DMS53 treated with DMSO at 0.1 percent for 48 hours (cell line): ENCODE results near the gene CACNB1.
A peak's percentile ranks its signal among the peaks of the same experiment; 100 is the strongest.
"Not testable (repeated sequence)": the region's sequence is repeated elsewhere in the genome, so short reads cannot be mapped to it uniquely, and the experiment has no call there.

ENCODE experiments used
- DNase-seq: peaks from one replicate; lab custom pipeline; 2025; ENCODE audit not compliant: unreplicated experiment; lab: John Stamatoyannopoulos, UW

CACNB1 gene

DNA sequence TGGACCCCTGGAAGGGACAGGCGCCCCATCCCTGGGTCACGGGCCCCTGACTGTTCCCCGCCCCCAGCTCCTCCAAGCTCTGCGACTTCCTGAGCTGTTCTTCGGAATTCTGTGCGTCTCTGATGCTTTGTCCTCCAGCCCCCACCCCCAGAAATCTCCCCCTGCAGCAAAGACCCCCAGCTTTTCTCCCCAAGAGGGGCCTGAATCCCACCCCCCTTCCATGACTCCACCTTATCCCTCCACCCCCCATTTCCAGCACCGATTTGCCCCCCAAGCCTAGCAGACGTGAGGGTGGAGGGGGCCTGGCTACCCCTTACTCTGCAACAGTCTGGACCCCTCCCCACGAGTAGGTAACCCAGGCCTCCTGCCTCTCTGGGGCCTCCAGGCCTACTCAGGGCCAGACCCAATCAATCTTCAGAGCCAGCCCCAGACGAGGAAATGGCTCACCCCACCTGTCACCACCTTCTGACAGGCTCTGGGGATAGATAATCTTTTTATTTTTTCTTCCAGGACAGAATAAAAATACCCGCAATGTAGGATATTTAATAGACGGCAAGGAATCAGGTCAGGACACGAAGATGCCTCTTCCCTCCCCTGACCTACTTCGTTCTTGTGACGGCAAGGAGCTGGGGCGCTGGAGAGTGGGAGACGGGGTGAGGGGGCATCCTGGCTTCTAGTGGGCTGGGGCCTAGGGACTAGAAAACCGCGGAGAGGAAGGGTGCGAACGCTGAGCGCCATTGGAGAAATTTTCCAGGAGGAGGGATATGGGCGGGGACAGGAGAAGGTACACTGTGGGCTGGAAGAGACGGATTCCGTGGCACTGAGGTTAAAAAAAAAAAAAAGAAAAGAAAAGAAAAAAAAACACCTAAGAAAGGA, 45.3 kb downstream of the CACNB1 start:
- peak; percentile 62 for DNase-seq

DNA sequence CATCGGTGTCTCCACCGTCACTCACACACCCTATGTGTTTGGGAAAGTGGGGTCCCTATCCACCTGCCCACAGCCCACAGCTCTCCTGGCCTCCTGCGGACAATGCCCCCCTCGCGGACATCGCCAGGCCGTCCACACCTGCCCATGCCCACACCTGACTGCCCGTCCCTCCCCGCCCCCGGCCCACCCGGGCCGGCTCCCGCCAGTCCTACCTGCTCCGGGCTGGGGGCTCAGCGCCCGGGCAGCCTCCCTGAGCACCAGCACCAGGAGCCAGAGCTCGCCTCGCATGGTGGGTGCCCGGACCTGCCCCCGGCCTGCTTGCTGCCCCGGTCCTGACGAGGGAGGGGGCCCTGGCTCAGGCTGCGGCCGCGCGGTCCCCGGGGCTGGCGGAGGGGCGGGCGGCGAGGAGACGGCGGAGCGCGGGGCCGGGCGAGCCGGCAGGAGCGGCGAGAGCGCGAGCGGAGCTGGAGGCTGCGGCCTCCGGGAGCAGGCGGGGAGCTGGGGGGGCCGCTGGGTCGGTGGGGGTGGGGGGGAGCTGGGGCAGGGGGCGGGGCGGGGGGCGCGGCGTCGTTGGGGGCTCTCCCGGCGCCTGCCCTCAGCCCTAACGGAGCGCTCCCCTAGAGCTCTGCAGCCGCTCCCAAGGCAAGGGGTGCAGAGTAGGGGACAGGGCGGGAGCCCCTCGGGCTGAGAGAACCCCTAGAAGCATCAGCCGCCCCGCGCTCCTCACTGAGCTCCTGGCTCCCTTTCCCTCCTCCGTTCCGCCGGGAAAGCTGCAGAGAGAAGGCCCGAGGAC, 46.1 kb downstream of the CACNB1 start, which contains the start of gene PLXDC1:
TSS of gene PLXDC1 (minus strand) at position 488 of the 793 bp plus-strand sequence. CDS start at position 288, 200 bp downstream.
- DNase-seq = no peak

DNA sequence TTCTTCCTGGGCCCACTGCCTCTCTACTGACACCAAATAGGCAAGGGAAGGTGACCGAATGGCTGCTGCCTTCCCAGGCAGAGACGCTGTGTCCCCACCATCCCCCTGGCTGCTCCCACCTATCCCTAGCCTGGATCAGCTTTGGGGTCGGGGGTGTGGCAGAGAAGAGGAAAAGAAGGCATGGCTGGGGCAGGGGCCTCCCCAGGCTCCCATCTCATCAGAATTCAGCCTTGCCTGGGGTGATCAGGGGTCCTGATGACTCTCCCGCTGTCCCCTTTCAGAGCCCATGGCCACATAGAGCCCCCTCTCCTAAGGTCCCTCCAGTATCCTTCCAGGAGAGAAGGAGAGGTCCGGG, 46.7 kb downstream of the CACNB1 start:
- no peak for DNase-seq

DNA sequence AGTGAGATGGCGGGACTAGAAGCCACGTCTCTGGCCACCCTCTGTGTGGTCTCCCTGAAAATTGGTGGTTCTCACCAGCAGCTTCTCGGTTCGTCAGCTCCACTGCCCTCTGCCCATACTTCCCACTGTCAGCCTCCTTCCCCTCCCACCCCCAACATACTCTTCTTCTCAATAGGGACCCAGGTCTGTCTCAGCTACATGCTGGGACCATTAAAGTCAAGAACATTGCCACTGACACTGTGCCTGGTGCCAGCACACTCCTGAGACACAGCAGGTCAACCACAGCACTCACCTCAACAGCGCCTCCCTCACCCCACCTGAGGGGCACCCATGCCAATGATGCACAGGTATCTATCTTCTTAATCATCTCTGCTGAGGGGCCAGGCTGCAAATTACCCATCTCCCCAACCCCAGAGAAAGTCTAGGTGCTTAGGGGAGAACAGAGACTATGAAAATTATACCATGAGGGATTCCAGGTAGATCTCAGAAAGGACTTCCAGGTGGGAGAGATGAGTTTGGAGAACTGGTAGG, 47.3 kb downstream of the CACNB1 start:
- no peak for DNase-seq

DNA sequence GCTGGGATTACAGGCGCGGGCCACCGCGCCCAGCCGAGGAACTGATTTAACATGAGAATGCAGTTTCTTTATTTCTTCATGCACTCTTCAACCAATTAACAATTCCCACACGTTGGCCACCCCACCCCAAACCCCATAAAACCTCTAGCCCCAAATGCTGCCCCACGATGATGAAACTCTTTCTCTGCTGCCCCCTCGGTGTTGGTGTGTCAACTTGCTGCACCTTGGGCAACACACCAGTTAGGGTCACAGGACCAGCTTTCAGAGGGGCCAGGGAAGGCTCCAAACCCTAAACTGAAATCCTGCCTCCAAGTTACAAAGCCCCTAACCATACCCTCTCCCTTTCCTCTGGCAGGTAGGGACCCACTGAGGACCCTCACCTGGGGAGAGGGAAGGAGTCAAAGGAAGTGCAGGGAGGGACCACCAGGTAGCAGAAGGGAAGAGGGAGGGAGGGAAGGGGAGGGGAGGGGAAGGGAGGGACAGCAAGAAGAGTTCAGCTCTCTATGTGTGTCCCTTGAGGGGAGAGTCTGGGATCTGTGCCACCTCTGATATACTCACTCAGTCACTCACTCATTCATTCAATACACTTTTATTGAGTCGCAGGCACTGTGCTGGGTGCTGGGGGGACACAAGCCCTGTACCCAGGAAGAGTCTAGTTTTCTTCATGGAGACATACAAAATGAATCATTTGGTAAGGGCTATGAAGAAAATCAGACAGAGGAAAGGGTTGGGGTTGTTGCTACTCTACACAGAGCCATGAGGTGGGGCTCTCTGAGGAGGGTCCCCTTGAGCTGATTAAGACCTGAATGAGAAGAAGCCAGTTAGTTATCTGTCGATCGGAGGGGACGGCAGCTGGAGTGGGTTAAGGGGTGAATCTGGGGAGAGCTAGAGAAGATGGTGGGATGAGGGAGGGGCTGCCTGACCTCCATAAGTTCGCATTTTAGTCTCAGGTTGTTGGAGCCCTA, 50.0 kb downstream of the CACNB1 start:
- DNase-seq = no peak

DNA sequence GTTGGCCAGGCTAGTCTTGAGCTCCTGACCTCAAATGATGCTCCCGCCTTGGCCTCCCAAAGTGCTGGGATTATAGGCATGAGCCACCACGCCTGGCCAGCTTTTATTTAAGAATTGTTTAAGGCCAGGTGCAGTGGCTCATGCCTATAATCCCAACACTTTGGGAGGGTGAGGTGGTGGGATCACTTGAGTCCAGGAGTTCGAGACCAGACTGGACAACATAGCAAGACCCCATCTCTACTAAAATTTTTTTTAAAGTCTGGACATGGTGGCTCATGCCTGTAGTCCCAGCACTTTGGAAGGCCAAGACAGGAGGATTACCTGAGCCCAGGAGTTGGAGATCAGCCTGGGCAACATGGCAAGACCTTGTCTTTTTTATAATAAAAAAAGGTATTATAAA, 51.2 kb downstream of the CACNB1 start:
- DNase-seq = no peak

DNA sequence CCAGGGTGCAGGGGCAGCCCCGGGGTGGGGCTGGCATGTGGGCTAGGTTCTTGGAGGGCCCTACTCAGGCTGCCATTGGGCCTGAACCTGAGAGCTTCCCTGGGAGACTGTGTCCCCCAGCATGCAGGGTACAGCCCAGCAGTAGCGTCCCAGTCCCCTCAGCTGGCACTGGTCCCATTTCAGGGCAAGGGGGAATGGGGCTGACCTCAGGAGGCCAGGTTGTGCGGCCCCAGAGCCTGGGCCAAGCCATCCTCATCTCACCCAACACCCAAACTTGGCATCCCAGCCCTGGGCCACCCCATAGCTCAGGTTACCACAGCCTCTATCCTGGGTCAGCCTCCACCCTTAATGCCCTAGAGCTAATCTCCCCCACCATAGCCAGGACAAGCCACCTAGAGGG, 52.3 kb downstream of the CACNB1 start:
- no peak for DNase-seq

DNA sequence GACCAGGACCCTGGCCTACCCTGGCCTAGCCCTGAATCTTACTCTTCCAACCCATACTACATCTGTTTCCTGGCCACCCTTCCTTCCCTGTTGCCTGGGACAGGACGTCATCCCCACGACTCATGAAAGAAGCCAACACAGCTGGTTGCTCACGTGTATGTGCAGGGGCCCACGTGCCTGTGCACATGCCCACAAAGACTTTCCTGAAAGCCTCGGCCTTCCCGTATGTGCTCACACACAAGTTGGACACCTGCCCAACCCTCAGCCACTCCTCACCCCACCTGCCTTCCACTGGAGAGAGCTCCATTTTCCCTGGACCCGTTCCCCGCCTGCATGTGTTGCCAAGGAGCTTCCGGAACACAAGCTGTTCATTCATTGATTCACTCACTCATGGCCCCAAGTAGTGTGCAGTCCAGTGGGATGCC, 53.0 kb downstream of the CACNB1 start:
- DNase-seq = peak; percentile 81

DNA sequence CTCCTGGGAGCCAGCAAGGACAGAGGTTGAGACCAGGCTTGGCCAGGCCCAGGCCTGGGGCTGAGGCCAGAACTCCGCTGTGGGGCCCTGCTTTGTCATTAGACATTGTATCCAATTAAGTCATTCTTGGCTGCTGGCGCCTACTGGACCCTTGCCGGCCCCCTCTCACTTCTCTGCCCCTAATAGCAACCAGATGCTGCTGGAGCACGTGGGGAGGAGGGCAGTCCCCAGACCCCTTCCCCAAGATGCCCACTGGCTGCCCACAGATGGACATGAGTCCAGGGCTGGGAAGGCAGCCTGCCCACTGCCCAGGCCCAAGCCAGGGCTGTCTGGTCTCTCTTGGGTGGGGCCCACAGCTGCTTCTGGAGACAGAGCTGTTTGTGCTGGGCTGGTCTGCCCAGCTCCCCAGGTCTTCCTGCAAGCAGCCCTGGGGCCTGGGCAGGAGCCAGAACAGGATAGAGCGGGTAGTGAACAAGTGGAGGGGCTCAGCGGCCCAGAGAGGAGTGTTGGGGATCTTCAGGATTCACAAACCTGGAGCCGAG, 53.8 kb downstream of the CACNB1 start:
- DNase-seq = no peak

DNA sequence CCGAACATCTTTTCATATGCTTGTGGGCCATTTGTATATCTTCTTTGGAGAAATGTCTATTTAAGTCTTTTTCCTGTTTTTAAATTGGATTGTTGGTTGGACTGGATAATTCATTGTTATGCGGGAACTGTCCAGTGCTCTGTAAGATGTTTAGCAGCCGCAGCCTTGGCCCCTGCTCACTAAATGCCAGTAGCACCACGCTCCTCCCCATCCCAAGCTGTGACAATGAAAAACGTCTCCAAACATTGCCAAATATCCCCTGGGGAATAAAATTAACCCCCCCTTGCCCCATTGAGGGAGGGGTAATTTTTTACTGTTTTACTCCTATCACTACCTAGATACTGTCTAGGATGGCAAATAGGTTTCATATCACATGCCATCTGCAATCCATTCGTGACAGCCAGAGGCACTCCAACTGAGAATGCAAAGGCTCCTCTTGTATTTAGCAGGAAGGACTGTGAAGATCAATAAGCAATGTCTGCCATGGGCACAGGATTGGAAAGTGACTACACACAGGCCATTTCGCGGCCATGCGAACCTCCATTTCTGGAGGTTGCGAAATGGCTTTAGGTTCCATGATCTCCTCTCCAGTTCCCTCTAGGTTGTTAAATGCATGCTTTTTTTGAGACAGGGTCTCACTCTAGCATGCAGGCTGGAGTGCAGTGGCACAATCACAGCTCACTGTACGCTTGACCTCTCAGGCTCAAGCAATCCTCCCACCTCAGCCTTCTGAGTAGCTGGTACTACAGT, 55.4 kb downstream of the CACNB1 start:
- no peak for DNase-seq

DNA sequence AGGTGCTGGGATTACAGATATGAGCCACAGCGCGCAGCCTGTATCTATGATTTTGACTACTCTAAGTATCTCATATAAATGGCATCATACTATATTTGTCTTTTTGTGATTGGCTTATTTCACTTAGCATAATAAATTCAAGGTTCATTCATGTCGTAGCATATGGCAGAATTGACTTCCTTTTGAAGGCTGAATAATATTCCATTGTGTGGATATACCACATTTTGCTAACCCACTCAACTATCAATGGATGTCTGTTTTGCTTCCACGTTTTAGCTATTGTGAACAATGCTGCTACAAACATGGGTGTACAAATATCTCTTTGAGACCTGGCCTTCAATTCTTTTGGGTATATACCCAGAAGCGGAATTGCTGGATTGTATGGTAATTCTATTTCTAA, 56.2 kb downstream of the CACNB1 start:
- no peak for DNase-seq

DNA sequence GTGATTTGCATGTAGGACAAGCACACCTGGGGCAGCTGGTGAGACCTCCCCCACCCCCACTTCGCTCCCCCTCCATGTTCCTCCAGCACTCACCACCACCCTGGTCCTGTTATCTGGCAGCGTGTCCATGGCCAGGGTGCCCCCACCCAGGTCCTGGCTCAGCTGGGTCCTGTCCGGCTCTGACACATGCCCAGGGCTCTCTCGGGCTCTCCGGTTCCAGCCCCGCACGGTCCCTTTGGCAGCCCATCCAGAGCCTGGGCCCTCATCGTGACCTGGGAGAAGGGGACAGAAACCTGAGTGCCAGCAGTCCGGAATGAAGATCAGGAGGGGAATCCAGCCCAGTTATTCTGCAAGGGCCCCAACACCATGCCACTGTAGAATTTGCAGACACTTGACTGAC, 57.9 kb downstream of the CACNB1 start:
- DNase-seq = no peak

DNA sequence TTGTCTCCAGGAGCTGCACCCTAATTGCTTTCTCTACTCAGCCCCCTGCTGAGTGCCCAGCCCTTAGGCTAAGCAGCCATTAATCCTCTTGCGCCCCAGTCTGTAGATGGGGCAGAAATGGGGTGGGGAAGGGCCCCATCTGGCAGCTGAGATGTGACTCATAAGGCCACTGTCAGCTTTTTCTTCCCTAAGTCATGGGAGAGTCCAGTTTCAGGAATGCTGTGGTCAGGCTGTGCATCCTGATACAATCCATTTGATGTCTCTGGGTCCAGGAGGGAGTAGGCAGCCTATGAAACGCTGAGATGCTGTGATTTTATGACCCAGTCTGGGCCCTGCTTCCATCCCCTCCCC, 58.3 kb downstream of the CACNB1 start:
- DNase-seq = no peak

DNA sequence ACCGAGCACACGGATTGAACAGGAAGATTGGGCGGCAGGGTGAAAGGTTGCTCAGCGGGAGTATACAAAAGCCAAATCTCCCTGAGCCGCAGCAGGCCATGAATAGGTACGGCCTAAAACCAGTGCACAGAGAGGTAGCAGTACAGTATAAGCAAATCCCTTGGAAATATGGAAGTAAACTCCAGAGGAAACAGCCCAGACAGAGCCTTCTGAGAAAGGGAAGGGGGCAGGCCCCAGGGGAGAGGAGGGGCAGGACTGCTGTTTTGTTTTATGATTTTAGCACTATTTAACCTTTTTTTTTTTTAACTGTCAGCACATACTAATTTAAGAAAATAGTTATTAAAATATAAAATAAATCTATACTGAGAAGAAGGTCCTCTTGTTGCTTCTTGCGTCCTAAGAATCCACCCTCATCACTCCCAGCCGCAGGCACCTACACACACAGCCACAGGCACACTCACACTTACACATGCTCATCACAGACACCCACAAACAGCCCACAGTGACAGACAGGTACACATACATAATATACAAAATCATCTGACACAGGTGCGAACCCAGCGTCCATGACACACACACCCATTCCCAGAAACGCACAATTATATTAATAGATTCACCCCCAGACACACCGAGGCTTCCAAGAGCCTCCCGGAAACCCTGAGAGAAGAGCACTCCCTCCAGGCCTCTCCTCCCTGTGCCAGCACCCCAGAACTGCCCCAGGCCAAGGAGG, 58.9 kb downstream of the CACNB1 start:
- DNase-seq = no peak

DNA sequence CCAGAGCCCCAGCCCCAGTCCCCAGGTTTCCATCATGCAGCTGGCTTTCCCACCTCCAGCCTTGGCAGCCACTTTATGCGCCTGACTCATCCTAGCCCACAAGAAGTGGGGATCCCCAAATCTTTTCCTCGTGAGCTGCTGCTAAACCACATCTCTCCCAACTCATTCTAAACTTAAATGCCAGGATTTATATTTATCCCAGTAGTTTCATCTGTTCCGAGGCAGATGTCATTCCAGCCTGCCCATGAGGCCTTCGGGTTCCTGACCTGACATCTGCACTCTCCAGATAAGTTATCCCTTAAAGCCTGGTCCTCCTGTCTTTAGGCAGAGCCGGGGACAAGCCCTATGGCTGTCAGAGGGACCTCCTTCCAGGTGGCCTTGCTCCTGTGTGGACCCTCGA, 62.6 kb downstream of the CACNB1 start:
- DNase-seq = no peak

DNA sequence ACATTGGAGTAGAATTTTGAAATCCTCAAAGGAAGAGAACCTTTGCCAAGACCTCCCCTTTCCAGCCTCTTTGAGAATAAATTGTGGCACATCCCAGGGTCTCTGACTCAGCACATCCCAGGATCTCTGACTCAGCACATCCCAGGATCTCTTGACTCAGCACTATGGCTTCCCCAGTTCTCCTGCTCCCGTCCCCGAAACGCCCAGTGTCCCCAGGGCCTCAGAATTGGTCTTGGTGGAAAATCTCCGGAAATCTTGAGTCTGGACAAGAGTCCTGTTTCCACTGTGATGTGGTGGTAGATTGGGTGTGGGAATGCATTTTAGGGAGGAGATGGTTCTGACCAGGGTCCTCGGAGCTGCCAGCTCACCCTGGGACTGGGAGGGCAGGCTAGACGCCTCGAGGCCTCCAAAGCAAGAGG, 65.3 kb downstream of the CACNB1 start:
- DNase-seq = no peak

DNA sequence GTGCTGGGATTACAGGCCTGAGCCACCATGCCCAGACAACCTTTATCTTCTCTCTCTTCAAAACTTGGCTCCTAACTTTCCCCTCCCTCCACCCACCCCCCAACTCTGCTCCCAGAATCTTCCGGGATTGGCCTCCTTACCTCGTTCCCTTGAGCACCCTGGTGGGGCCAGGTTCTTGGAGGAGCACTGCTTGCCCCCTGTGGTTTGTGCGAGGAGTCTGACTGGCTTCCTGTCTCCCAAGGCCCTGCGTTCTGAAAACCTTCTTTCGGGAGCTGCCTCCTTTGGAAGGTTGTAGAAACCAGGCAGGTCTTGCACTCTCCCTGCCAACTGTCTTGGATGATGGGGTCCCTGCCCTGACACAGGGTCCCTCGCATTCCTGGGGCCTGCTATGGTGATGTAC, 65.9 kb downstream of the CACNB1 start:
- DNase-seq = no peak

DNA sequence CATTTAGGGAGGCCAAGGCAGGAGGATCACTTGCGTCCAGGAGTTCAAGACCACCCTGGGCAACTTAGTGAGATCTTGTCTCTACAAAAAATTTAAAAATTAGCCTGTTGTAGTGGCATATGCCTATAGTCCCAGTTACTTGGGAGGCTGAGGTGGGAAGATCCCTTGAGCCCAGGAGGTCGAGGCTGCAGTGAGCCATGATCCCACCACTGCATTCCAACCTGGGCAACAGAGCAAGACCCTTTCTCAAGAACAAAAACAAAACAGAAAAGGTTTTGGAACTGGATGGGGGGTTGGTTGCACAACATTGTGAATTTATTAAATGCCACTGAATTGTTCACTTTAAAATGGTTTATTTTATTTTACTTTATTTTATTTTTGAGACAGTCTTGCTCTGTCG, 67.3 kb downstream of the CACNB1 start:
- DNase-seq = no peak

DNA sequence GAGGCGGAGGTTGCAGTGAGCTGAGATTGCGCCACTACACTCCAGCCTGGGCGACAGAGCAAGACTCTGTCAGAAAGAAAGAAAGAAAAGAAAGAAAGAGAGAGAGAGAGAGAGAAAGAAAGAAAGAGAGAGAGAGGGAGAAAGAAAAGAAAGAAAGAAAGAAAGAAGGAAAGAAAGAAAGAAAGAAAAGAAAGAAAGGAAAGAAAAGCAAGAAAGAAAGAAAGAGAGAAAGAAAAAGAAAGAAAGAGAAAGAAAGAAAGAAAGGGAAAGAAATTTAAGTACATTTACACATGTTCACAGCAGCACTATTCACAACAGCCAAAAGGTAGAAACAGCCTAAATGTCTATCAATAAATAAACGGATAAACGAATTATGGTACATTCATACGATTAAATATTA, 67.9 kb downstream of the CACNB1 start:
- not testable (repeated sequence) for DNase-seq
